HepG2 (cell line): ENCODE data around the gene CPLX3. TPM values are rescaled to one million over a fixed set of nuclear protein-coding genes. Genes with fewer than 3 reads are reported as not detected.

Experiments
- CBX5 ChIP-seq: sonication (generic); formaldehyde crosslinking; IDR thresholded peaks from 2 replicates; pipeline ENCODE4 v1.4.0; 2020; ENCODE audit warnings: missing genetic modification reagents, borderline replicate concordance
- DBP ChIP-seq: sonication (generic); formaldehyde crosslinking; IDR thresholded peaks from 2 replicates; pipeline ENCODE4 v1.4.0; 2020; ENCODE audit warnings: missing genetic modification reagents; ENCODE audit errors: not compliant biosample characterization
- DMAP1 ChIP-seq: IDR thresholded peaks from 2 replicates; pipeline ENCODE4 v1.6.1; 2016
- FOXP4 ChIP-seq: sonication (generic); formaldehyde crosslinking; IDR thresholded peaks from 2 replicates; pipeline ENCODE4 v1.4.0; 2020; ENCODE audit warnings: missing genetic modification reagents
- HDAC2 ChIP-seq: sonication (generic); formaldehyde crosslinking; IDR thresholded peaks from 2 replicates; pipeline ENCODE4 v1.4.0; 2020; ENCODE audit warnings: missing genetic modification reagents
- RORA ChIP-seq: sonication (generic); formaldehyde crosslinking; IDR thresholded peaks from 2 replicates; pipeline ENCODE4 v1.5.0; 2020; ENCODE audit warnings: mild to moderate bottlenecking, missing genetic modification reagents, moderate library complexity
- RXRA ChIP-seq: sonication (generic); formaldehyde crosslinking; IDR thresholded peaks from 2 replicates; pipeline ENCODE4 v1.5.1; 2020; ENCODE audit warnings: missing genetic modification reagents
- SAFB2 ChIP-seq: sonication (generic); formaldehyde crosslinking; IDR thresholded peaks from 2 replicates; pipeline ENCODE4 v1.5.1; 2020; ENCODE audit warnings: missing genetic modification reagents, low read depth, mild to moderate bottlenecking, borderline replicate concordance
- YEATS2 ChIP-seq: sonication (generic); formaldehyde crosslinking; IDR thresholded peaks from 2 replicates; pipeline ENCODE4 v1.4.0; 2020; ENCODE audit warnings: missing genetic modification reagents, borderline replicate concordance
- ZMYM2 ChIP-seq: sonication (generic); formaldehyde crosslinking; IDR thresholded peaks from 2 replicates; pipeline ENCODE4 v1.8.0; 2022; ENCODE audit warnings: mild to moderate bottlenecking, missing genetic modification reagents
- ZNF501 ChIP-seq: sonication (generic); formaldehyde crosslinking; IDR thresholded peaks from 2 replicates; pipeline ENCODE4 v1.5.1; 2020; ENCODE audit warnings: mild to moderate bottlenecking, moderate library complexity, missing genetic modification reagents
- ZNF746 ChIP-seq: sonication (generic); formaldehyde crosslinking; IDR thresholded peaks from 2 replicates; pipeline ENCODE4 v1.8.0; 2022; ENCODE audit warnings: mild to moderate bottlenecking, missing genetic modification reagents
- ZNF878 ChIP-seq: sonication (generic); formaldehyde crosslinking; IDR thresholded peaks from 2 replicates; pipeline ENCODE4 v1.8.1; 2023; ENCODE audit warnings: mild to moderate bottlenecking, missing genetic modification reagents, moderate library complexity
- polyA plus RNA-seq, 8 experiments: library from polyadenylated mRNA; depleted of rRNA in 3 of 8; stranded (reverse) in 7 of 8; unstranded in 1 of 8; fragments of >200 nt; fragmentation: Illumina TruSeq in 4 of 8; extraction: Trizol in 4 of 8; gene quantifications; 2 replicates each; pipeline versions ENCODE4 v1.2.1 to v1.2.3, GENCODE V29; 2011 to 2016; ENCODE audit warnings: low read depth in 4 of 8, missing spikeins in 1 of 8, mixed read lengths in 1 of 8; ENCODE audit not compliant: insufficient read depth in 1 of 8
- total RNA-seq, 5 experiments: library from RNA; depleted of rRNA; stranded (reverse); fragments of >200 nt; fragmentation: Illumina TruSeq; extraction: Trizol; gene quantifications; 2 replicates each; pipeline ENCODE4 v1.2.3, GENCODE V29; 2016; ENCODE audit warnings: low read depth in 1 of 5
- TF ChIP-seq, protein P1 (sequence below): sonication (generic); formaldehyde crosslinking; IDR thresholded peaks from 2 replicates; pipeline ENCODE4 v1.8.0; 2022; ENCODE audit warnings: missing genetic modification reagents, low read depth, mild to moderate bottlenecking, borderline replicate concordance
- TF ChIP-seq, protein P2 (sequence below): sonication (generic); formaldehyde crosslinking; IDR thresholded peaks from 2 replicates; pipeline ENCODE4 v1.4.0; 2020; ENCODE audit warnings: mild to moderate bottlenecking, missing genetic modification reagents
- TF ChIP-seq, protein P3 (sequence below): sonication (generic); formaldehyde crosslinking; IDR thresholded peaks from 2 replicates; pipeline ENCODE4 v1.8.0; 2022; ENCODE audit warnings: mild to moderate bottlenecking, missing genetic modification reagents, moderate library complexity
- TF ChIP-seq, protein P4 (sequence below): sonication (generic); formaldehyde crosslinking; IDR thresholded peaks from 2 replicates; pipeline ENCODE4 v1.5.0; 2020; ENCODE audit warnings: missing genetic modification reagents, mild to moderate bottlenecking, borderline replicate concordance
- TF ChIP-seq, protein P5 (sequence below): sonication (generic); formaldehyde crosslinking; IDR thresholded peaks from 2 replicates; pipeline ENCODE4 v1.8.1; 2023; ENCODE audit warnings: mild to moderate bottlenecking, moderate library complexity, missing genetic modification reagents

CPLX3 gene
- total and polyA plus RNA-seq, 2 of the 13 experiments (the other 11 are each of a cell fraction or from before 2014, with no cell fraction given), result not detected

GRCh38 chr15:74783072-74783807, 43.2 kb upstream of the CPLX3 start (continued):
- TF ChIP-seq ZNF746 (CRISPR knock-in tag), result 0 out of 2 replicates have a peak, but pooled peaks have one; percentile 48
- peak; percentile 88; the same call in 1 of the 2 replicates for TF ChIP-seq ZNF501 (CRISPR knock-in tag)
- TF ChIP-seq, protein P1, sequence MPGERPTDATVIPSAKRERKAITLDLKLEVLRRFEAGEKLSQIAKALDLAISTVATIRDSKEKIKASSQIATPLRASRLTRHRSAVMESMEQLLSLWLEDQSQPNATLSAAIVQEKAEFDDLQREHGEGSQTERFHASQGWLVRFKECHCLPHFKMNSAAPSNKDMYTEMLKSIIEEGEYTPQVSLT (CRISPR knock-in tag), result no peak
- no peak for TF ChIP-seq CBX5 (CRISPR knock-in tag)
- TF ChIP-seq YEATS2 (CRISPR knock-in tag), result peak; percentile 23; the same call in 1 of the 2 replicates
- TF ChIP-seq RORA (CRISPR knock-in tag), result no peak
- TF ChIP-seq, protein P2, sequence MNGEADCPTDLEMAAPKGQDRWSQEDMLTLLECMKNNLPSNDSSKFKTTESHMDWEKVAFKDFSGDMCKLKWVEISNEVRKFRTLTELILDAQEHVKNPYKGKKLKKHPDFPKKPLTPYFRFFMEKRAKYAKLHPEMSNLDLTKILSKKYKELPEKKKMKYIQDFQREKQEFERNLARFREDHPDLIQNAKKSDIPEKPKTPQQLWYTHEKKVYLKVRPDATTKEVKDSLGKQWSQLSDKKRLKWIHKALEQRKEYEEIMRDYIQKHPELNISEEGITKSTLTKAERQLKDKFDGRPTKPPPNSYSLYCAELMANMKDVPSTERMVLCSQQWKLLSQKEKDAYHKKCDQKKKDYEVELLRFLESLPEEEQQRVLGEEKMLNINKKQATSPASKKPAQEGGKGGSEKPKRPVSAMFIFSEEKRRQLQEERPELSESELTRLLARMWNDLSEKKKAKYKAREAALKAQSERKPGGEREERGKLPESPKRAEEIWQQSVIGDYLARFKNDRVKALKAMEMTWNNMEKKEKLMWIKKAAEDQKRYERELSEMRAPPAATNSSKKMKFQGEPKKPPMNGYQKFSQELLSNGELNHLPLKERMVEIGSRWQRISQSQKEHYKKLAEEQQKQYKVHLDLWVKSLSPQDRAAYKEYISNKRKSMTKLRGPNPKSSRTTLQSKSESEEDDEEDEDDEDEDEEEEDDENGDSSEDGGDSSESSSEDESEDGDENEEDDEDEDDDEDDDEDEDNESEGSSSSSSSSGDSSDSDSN (CRISPR knock-in tag), result no peak; the same call in none of the 2 replicates
- TF ChIP-seq ZNF878, result peak; percentile 85; the same call in 1 of the 2 replicates
- no peak for TF ChIP-seq SAFB2 (CRISPR knock-in tag)
- peak; percentile 54; the same call in 1 of the 2 replicates for TF ChIP-seq DMAP1 (CRISPR knock-in tag)
- TF ChIP-seq HDAC2 (CRISPR knock-in tag), result peak; percentile 31; the same call in 1 of the 2 replicates
- 0 out of 2 replicates have a peak, but pooled peaks have one; percentile 10 for TF ChIP-seq RXRA (CRISPR knock-in tag)
- TF ChIP-seq DBP (CRISPR knock-in tag), result no peak
- TF ChIP-seq, protein P3, sequence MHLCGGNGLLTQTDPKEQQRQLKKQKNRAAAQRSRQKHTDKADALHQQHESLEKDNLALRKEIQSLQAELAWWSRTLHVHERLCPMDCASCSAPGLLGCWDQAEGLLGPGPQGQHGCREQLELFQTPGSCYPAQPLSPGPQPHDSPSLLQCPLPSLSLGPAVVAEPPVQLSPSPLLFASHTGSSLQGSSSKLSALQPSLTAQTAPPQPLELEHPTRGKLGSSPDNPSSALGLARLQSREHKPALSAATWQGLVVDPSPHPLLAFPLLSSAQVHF (CRISPR knock-in tag), result no peak
- TF ChIP-seq, protein P4, sequence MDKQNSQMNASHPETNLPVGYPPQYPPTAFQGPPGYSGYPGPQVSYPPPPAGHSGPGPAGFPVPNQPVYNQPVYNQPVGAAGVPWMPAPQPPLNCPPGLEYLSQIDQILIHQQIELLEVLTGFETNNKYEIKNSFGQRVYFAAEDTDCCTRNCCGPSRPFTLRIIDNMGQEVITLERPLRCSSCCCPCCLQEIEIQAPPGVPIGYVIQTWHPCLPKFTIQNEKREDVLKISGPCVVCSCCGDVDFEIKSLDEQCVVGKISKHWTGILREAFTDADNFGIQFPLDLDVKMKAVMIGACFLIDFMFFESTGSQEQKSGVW (CRISPR knock-in tag), result no peak
- TF ChIP-seq, protein P5, sequence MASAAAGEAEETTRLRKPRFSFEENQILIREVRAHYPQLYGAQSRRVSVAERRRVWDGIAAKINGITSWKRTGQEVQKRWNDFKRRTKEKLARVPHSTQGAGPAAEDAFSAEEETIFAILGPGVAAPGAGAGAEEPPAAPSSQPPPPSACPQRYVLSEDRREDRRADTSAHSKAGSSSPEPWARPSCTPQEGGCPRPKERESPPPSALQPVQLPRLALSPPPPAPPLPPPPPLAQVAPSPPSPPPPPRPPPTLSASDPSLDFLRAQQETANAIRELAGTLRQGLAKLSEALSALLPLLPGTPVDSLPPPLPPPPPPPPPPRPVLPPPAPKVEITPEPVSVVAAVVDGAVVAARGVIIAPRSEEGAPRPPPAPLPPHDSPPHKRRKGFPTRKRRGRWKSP (CRISPR knock-in tag), result peak; percentile 66; the same call in 1 of the 2 replicates
- TF ChIP-seq FOXP4 (CRISPR knock-in tag), result 0 out of 2 replicates have a peak, but pooled peaks have one; percentile 10
- no peak for TF ChIP-seq ZMYM2 (CRISPR knock-in tag)
